H1 (cell line): ENCODE measurements around the gene MMD. TPM values are rescaled to one million over a fixed set of nuclear protein-coding genes. Genes with fewer than 3 reads are reported as not detected.

Experiments used
- CTCF ChIA-PET: fragments of 300-600 bp; sonication (Branson Sonifier 250); formaldehyde crosslinking; loops from one replicate; lab custom pipeline; 2021; ENCODE audit not compliant: partially characterized antibody; lab: Charles Lee
- POLR2A ChIA-PET: fragments of 300-600 bp; sonication (Branson Sonifier 250); formaldehyde crosslinking; loops from one replicate; lab custom pipeline; 2021; ENCODE audit warnings: inconsistent platforms; ENCODE audit not compliant: partially characterized antibody; lab: Charles Lee
- DNase-seq, 2 experiments: peaks; one replicate each; pipeline versions ENCODE4 v3.0.0 to v3.0.0-alpha.2; 2010 to 2022; ENCODE audit warnings: low spot score in 2 of 2, low read depth in 1 of 2, mixed read lengths in 1 of 2
- FAIRE-seq: peaks from 2 replicates; lab custom pipeline; 2011; peaks lifted over from hg19 to GRCh38; lab: Jason Lieb, UNC
- H2AFZ ChIP-seq: 2 replicates; pipeline ENCODE4 v1.8.1; 2012; ENCODE audit warnings: low read length, inconsistent platforms
- H2AK5ac ChIP-seq: 2 replicates; pipeline ENCODE4 v1.6.1; 2013; ENCODE audit warnings: low read depth, low read length
- H2BK120ac ChIP-seq: replicated peaks from 2 replicates; pipeline ENCODE3; 2013; ENCODE audit warnings: low read depth, low read length, inconsistent platforms
- H2BK12ac ChIP-seq: 2 replicates; pipeline ENCODE4 v1.6.1; 2013; ENCODE audit warnings: low read depth, low read length
- H2BK15ac ChIP-seq: 2 replicates; pipeline ENCODE4 v1.6.1; 2013; ENCODE audit warnings: low read length
- H2BK20ac ChIP-seq: 2 replicates; pipeline ENCODE4 v1.6.1; 2013; ENCODE audit warnings: low read length
- H2BK5ac ChIP-seq: 2 replicates; pipeline ENCODE4 v1.6.1; 2013; ENCODE audit warnings: low read depth, low read length
- H3K14ac ChIP-seq: 2 replicates; pipeline ENCODE4 v1.6.1; 2013; ENCODE audit warnings: inconsistent platforms; ENCODE audit not compliant: insufficient read length
- H3K18ac ChIP-seq: 2 replicates; pipeline ENCODE4 v1.6.1; 2013; ENCODE audit warnings: low read length; ENCODE audit errors: extremely low read depth
- H3K23ac ChIP-seq: 2 replicates; pipeline ENCODE4 v1.6.1; 2013; ENCODE audit warnings: inconsistent platforms; ENCODE audit not compliant: insufficient read length
- H3K23me2 ChIP-seq: 2 replicates; pipeline ENCODE4 v1.6.1; 2013; ENCODE audit warnings: low read depth, low read length
- H3K27ac ChIP-seq: 2 replicates; pipeline ENCODE4 v1.6.1; 2011; ENCODE audit warnings: low read depth, low read length, inconsistent platforms
- H3K27me3 ChIP-seq, 4 experiments: replicated peaks in 1 of 4; 1 replicate in 1 of 4; 2 replicates in 3 of 4; pipeline versions ENCODE4 v1.6.1 to v1.8.1; 2011 to 2013; ENCODE audit warnings: low read length in 3 of 4, mild to moderate bottlenecking in 3 of 4, inconsistent platforms in 2 of 4, mixed read lengths in 2 of 4, moderate library complexity in 1 of 4; ENCODE audit not compliant: control insufficient read depth in 3 of 4, insufficient read depth in 3 of 4; ENCODE audit errors: extremely low read depth in 1 of 4
- H3K36me3 ChIP-seq, 4 experiments: 2 replicates each; pipeline versions ENCODE4 v1.6.1 to v1.8.1; 2011 to 2013; ENCODE audit warnings: mild to moderate bottlenecking in 4 of 4, low read length in 3 of 4, moderate library complexity in 2 of 4, control low read depth in 1 of 4, inconsistent platforms in 1 of 4; ENCODE audit not compliant: insufficient read depth in 4 of 4, control insufficient read depth in 2 of 4
- H3K4ac ChIP-seq: replicated peaks from 2 replicates; pipeline ENCODE3; 2013; ENCODE audit warnings: low read length, low read depth, mixed read lengths, inconsistent platforms; ENCODE audit not compliant: insufficient read length
- H3K4me1 ChIP-seq, 4 experiments: replicated peaks in 1 of 4; 1 replicate in 1 of 4; 2 replicates in 3 of 4; pipeline versions ENCODE4 v1.6.1 to v1.8.1; 2011 to 2013; ENCODE audit warnings: low read length in 3 of 4, inconsistent platforms in 2 of 4, mixed read lengths in 1 of 4; ENCODE audit not compliant: insufficient read depth in 4 of 4, control insufficient read depth in 3 of 4
- H3K4me2 ChIP-seq, 2 experiments: 2 replicates each; pipeline versions ENCODE4 v1.6.1 to v1.8.1; 2011 to 2013; ENCODE audit warnings: low read depth in 2 of 2, low read length in 2 of 2, control low read depth in 1 of 2, inconsistent platforms in 1 of 2, mild to moderate bottlenecking in 1 of 2; ENCODE audit not compliant: insufficient read depth in 1 of 2
- H3K4me3 ChIP-seq, 4 experiments: fragments of 200-600, 300-600 bp in 1 of 4; sonication (generic), shearing (Covaris generic), sonication (Bioruptor Twin) in 1 of 4; 2 replicates each; pipeline versions ENCODE4 v1.5.1 to v1.8.1; 2011 to 2016; ENCODE audit warnings: low read length in 4 of 4, low read depth in 3 of 4, control low read depth in 2 of 4, inconsistent platforms in 2 of 4, mild to moderate bottlenecking in 2 of 4, mixed read lengths in 1 of 4, moderate library complexity in 1 of 4; ENCODE audit not compliant: insufficient read depth in 2 of 4; ENCODE audit errors: extremely low read depth in 1 of 4
- H3K56ac ChIP-seq: replicated peaks from 2 replicates; pipeline ENCODE3; 2013; ENCODE audit warnings: low read depth, mild to moderate bottlenecking, mixed read lengths, low read length, inconsistent platforms; ENCODE audit not compliant: insufficient read length
- H3K79me1 ChIP-seq: 2 replicates; pipeline ENCODE4 v1.6.1; 2013; ENCODE audit warnings: low read depth, low read length, control low read depth
- H3K79me2 ChIP-seq, 2 experiments: 2 replicates each; pipeline versions ENCODE4 v1.6.1 to v1.8.1; 2012 to 2013; ENCODE audit warnings: low read length in 2 of 2, mild to moderate bottlenecking in 2 of 2, inconsistent platforms in 1 of 2; ENCODE audit not compliant: insufficient read depth in 2 of 2, control insufficient read depth in 1 of 2
- H3K9ac ChIP-seq, 4 experiments: replicated peaks in 1 of 4; 1 replicate in 1 of 4; 2 replicates in 3 of 4; pipeline versions ENCODE4 v1.6.1 to v1.8.1; 2011 to 2013; ENCODE audit warnings: low read depth in 3 of 4, low read length in 3 of 4, control low read depth in 2 of 4, mild to moderate bottlenecking in 2 of 4, moderate library complexity in 2 of 4, inconsistent platforms in 1 of 4; ENCODE audit errors: extremely low read depth in 1 of 4
- H3K9me3 ChIP-seq, 2 experiments: 2 replicates each; pipeline versions ENCODE4 v1.6.1 to v1.8.1; 2012 to 2013; ENCODE audit warnings: mild to moderate bottlenecking in 2 of 2, moderate library complexity in 2 of 2, control low read depth in 1 of 2, inconsistent platforms in 1 of 2, low read depth in 1 of 2, low read length in 1 of 2, mixed read lengths in 1 of 2; ENCODE audit not compliant: insufficient read depth in 2 of 2
- H4K20me1 ChIP-seq, 2 experiments: replicated peaks in 1 of 2; 2 replicates each; pipeline versions ENCODE3 to v1.8.1; 2011 to 2013; ENCODE audit warnings: inconsistent platforms in 2 of 2, low read length in 2 of 2, mild to moderate bottlenecking in 1 of 2; ENCODE audit not compliant: insufficient read depth in 2 of 2, control insufficient read depth in 1 of 2
- H4K5ac ChIP-seq: 2 replicates; pipeline ENCODE4 v1.6.1; 2013; ENCODE audit warnings: low read length, low read depth, mixed read lengths, inconsistent platforms; ENCODE audit not compliant: insufficient read length
- H4K8ac ChIP-seq: 2 replicates; pipeline ENCODE4 v1.8.0; 2013; ENCODE audit warnings: mild to moderate bottlenecking, moderate library complexity, low read length, inconsistent platforms; ENCODE audit not compliant: insufficient read depth; ENCODE audit errors: extremely low read depth
- H4K91ac ChIP-seq: replicated peaks from 2 replicates; pipeline ENCODE3; 2013; ENCODE audit warnings: low read length, mixed read lengths, inconsistent platforms; ENCODE audit not compliant: insufficient read length
- CHD1 ChIP-seq: IDR thresholded peaks from 2 replicates; pipeline ENCODE4 v1.6.1; 2012; ENCODE audit warnings: low read depth, low read length, improper control_type of control experiment
- MAFK ChIP-seq: IDR thresholded peaks from 2 replicates; pipeline ENCODE4 v1.6.1; 2012; ENCODE audit warnings: low read depth, mild to moderate bottlenecking, improper control_type of control experiment, low read length
- POLR2AphosphoS5 ChIP-seq: IDR thresholded peaks from 2 replicates; pipeline ENCODE4 v1.6.1; 2011; ENCODE audit warnings: low read depth, low read length
- RFX5 ChIP-seq: IDR thresholded peaks from 2 replicates; pipeline ENCODE4 v1.6.1; 2011; ENCODE audit warnings: low read depth, low read length, improper control_type of control experiment, borderline replicate concordance
- SP1 ChIP-seq: IDR thresholded peaks from 2 replicates; pipeline ENCODE4 v1.6.1; 2011; ENCODE audit warnings: low read depth, low read length
- SP2 ChIP-seq: IDR thresholded peaks from 2 replicates; pipeline ENCODE4 v1.6.1; 2012; ENCODE audit warnings: mild to moderate bottlenecking, low read length, inconsistent platforms
- SUZ12 ChIP-seq: fragments of 200-600 bp; sonication (generic); IDR thresholded peaks from 2 replicates; pipeline ENCODE4 v1.6.1; 2012; ENCODE audit warnings: mild to moderate bottlenecking, inconsistent platforms, low read length, moderate library complexity, mixed read lengths
- TAF1 ChIP-seq: IDR thresholded peaks from 2 replicates; pipeline ENCODE4 v1.6.1; 2011; ENCODE audit warnings: mild to moderate bottlenecking, low read depth, low read length
- TAF7 ChIP-seq: optimal IDR thresholded peaks from 2 replicates; pipeline ENCODE3; 2011; ENCODE audit warnings: low read depth, mild to moderate bottlenecking, inconsistent platforms, low read length, moderate library complexity, borderline replicate concordance
- ZNF274 ChIP-seq: IDR thresholded peaks from 2 replicates; pipeline ENCODE4 v1.7.0; 2012; ENCODE audit warnings: low read length, borderline replicate concordance; ENCODE audit errors: extremely low read depth
- polyA plus RNA-seq, 7 experiments: library from polyadenylated mRNA; depleted of rRNA in 3 of 7; stranded (reverse) in 5 of 7; unstranded in 2 of 7; fragments of >200 nt in 5 of 7; fragments of 200-250 nt in 2 of 7; gene quantifications; 1 replicate in 5 of 7; 2 replicates in 1 of 7; 4 replicates in 1 of 7; pipeline versions ENCODE4 v1.2.1 to v1.2.3, GENCODE V29; 2011 to 2013; ENCODE audit warnings: missing spikeins in 2 of 7, mixed read lengths in 2 of 7
- total RNA-seq: library from RNA; stranded (reverse); fragmentation: NEBNext Ultra II Directional; extraction: Animal tissue kit (Norgen Biotek cat#: 25700); gene quantifications from 2 replicates; pipeline ENCODE4 v1.2.1, GENCODE V29; 2021
- TF ChIP-seq, protein P1 (sequence below): IDR thresholded peaks from 2 replicates; pipeline ENCODE4 v1.6.1; 2012; ENCODE audit warnings: low read length, inconsistent platforms
- TF ChIP-seq, protein P2 (sequence below), 3 experiments: IDR thresholded peaks; 1 replicate in 2 of 3; 2 replicates in 1 of 3; pipeline versions ENCODE4 v1.5.1 to v1.6.1; 2011; ENCODE audit warnings: low read length in 3 of 3, mild to moderate bottlenecking in 3 of 3, inconsistent platforms in 2 of 3, low read depth in 1 of 3, moderate library complexity in 1 of 3; ENCODE audit not compliant: insufficient read depth in 1 of 3; ENCODE audit errors: control extremely low read depth in 1 of 3

Gene MMD
- total and polyA plus RNA-seq, 2 of the 8 experiments (the other 6 are each of a cell fraction or from before 2014, with no cell fraction given): 28.2 to 37.8 TPM

DNA sequence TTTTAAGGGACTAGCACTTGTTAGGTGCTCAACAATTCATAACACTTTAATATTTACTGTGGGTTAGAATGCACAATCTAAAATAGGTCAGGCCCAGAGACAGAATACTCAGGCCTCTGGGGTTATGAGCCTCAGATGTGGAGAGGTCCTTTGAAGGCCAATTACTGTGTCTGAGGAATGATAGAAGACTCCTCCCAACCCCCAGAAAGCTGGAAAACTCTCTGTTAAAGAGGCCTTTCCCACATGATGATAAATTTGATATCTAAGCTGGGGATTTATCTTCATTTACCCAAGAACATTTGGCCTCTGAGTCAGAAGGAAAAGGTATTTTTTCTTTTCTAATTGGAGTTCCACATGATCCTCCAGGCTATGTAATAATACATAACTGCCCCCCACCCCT lies 41.1 kb upstream of the MMD start:
- Histone ChIP-seq H4K91ac (no peak overlapping the region), H3K4me2 (no peak overlapping the region), H3K36me3 (no peaks in the 10 kb centered on the region), H3K23me2 (no peaks in the 10 kb centered on the region; the same call in 1 of the 2 replicates), H4K20me1 (no peaks in the 10 kb centered on the region), H3K56ac (no peak overlapping the region), H3K14ac (no peak overlapping the region), H2BK5ac (no peak overlapping the region), H3K4me3 (no peak overlapping the region), H3K23ac (no peak overlapping the region), H3K79me2 (no peaks in the 10 kb centered on the region), H2AK5ac (no peak overlapping the region), H2BK20ac (no peak overlapping the region), H2AFZ (no peak overlapping the region), H3K27me3 (no peaks in the 10 kb centered on the region), H2BK12ac (no peak overlapping the region), H3K4me1 (peaks cover 3 to 6% (median 5%) of the 10 kb centered on the region in 4 experiments; a peak in 6 of 7 replicates), H3K4ac (no peak overlapping the region), H3K9ac (no peak overlapping the region), H3K9me3 (peaks cover 0 to 3% of the 10 kb centered on the region in 2 experiments; a peak in 1 of 4 replicates), H2BK15ac (no peak overlapping the region), H3K27ac (no peak overlapping the region), H2BK120ac (no peak overlapping the region), H3K79me1 (no peaks in the 10 kb centered on the region), H3K18ac (no peak overlapping the region), H4K8ac (no peak overlapping the region), H4K5ac (no peak overlapping the region)
- ChIA-PET CTCF (no interaction called here), POLR2A (no interaction called here)
- no peak for FAIRE-seq
- no peak for DNase-seq
- TF ChIP-seq CHD1 (no peak), POLR2AphosphoS5 (no peak), SUZ12 (no peak), TAF7 (no peak), ZNF274 (no peak), TAF1 (no peak), RFX5 (no peak), SP1 (no peak), SP2 (no peak), MAFK (no peak)
- TF ChIP-seq, protein P1, sequence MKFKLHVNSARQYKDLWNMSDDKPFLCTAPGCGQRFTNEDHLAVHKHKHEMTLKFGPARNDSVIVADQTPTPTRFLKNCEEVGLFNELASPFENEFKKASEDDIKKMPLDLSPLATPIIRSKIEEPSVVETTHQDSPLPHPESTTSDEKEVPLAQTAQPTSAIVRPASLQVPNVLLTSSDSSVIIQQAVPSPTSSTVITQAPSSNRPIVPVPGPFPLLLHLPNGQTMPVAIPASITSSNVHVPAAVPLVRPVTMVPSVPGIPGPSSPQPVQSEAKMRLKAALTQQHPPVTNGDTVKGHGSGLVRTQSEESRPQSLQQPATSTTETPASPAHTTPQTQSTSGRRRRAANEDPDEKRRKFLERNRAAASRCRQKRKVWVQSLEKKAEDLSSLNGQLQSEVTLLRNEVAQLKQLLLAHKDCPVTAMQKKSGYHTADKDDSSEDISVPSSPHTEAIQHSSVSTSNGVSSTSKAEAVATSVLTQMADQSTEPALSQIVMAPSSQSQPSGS: no peak
- TF ChIP-seq, protein P2, sequence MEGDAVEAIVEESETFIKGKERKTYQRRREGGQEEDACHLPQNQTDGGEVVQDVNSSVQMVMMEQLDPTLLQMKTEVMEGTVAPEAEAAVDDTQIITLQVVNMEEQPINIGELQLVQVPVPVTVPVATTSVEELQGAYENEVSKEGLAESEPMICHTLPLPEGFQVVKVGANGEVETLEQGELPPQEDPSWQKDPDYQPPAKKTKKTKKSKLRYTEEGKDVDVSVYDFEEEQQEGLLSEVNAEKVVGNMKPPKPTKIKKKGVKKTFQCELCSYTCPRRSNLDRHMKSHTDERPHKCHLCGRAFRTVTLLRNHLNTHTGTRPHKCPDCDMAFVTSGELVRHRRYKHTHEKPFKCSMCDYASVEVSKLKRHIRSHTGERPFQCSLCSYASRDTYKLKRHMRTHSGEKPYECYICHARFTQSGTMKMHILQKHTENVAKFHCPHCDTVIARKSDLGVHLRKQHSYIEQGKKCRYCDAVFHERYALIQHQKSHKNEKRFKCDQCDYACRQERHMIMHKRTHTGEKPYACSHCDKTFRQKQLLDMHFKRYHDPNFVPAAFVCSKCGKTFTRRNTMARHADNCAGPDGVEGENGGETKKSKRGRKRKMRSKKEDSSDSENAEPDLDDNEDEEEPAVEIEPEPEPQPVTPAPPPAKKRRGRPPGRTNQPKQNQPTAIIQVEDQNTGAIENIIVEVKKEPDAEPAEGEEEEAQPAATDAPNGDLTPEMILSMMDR (IDR thresholded peaks at IDR 0.05; ENCODE audit: control extremely low read depth in 1 of 3, insufficient read depth in 1 of 3, low read depth in 1 of 3, low read length in 3 of 3): no peak
